GM23248 (cell line): ENCODE measurements around the gene EVI2A.

Source experiments
- EZH2 ChIP-seq: fragments of 200-600 bp; sonication (generic); IDR thresholded peaks from 2 replicates; pipeline ENCODE4 v1.6.1; 2018; ENCODE audit warnings: antibody characterized with exemption, mild to moderate bottlenecking; ENCODE audit not compliant: insufficient read depth, poor library complexity, severe bottlenecking
- EZH2phosphoT487 ChIP-seq: fragments of 200-600 bp; sonication (generic); IDR thresholded peaks from 2 replicates; pipeline ENCODE4 v1.6.1; 2018; ENCODE audit warnings: antibody characterized with exemption, moderate library complexity, mild to moderate bottlenecking, low read depth; ENCODE audit not compliant: insufficient read depth

DNA sequence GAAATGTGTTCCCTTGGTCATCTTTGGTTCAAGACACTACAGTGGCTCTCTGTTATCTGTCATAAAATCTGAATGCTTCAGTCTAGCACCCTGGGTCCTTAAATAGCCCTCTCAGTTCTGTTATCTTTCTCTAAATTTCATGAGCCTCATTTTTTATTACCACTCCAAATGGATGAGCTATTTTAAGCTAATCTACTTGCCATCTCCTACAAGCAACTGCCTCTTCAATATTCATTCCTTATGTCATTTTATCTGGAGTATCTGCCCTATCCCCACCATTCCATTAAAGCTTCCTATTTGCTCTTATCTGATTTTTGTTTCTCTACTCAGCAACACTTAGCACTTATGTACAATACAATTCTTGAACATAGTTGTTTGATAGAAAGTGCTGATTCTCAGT, 28.0 kb upstream of the EVI2A start:
- TF ChIP-seq EZH2 (no peak), EZH2phosphoT487 (no peak)
